ENCODE data around the gene LPP.

LPP gene

GRCh38 chr3:188179006-188179966 is 25.3 kb downstream of the LPP start:
- H3K9me3 ChIP-seq (ENCODE audit: insufficient read depth, low read length, severe bottlenecking) = no peaks in the 10 kb centered on the region
- peaks cover 5% of the 10 kb centered on the region for H3K36me3 ChIP-seq (ENCODE audit: insufficient read depth, low read length)
- H2AFZ ChIP-seq (ENCODE audit: low read depth, low read length) = no peak overlapping the region
- H3K27ac ChIP-seq (ENCODE audit: low read length) = peak overlapping the region; percentile 30; the same call in 1 of the 2 replicates
- no peak overlapping the region for H3K4me2 ChIP-seq (ENCODE audit: insufficient read depth, low read length)
- no peak overlapping the region for H3K9ac ChIP-seq (ENCODE audit: low read depth, low read length)
- H3K27me3 ChIP-seq (ENCODE audit: insufficient read depth, low read length, poor library complexity) = no peaks in the 10 kb centered on the region
- peaks cover 79% of the 10 kb centered on the region for H3K79me2 ChIP-seq (ENCODE audit: insufficient read depth, low read length)
- no peak for ATAC-seq (ENCODE audit: insufficient read depth, low read depth)
- H3K4me3 ChIP-seq (ENCODE audit: low read depth in 1 of 2, low read length in 2 of 2) = no peak overlapping the region
- no peaks in the 10 kb centered on the region for H4K20me1 ChIP-seq (ENCODE audit: insufficient read depth, low read length)
- DNase-seq = no peak
- peaks cover 19% of the 10 kb centered on the region for H3K4me1 ChIP-seq (ENCODE audit: insufficient read depth, low read length)
- TF ChIP-seq EZH2 (IDR thresholded peaks at IDR 0.05; ENCODE audit: borderline replicate concordance, low read depth, low read length, severe bottlenecking) = no peak
- TF ChIP-seq, protein P1, sequence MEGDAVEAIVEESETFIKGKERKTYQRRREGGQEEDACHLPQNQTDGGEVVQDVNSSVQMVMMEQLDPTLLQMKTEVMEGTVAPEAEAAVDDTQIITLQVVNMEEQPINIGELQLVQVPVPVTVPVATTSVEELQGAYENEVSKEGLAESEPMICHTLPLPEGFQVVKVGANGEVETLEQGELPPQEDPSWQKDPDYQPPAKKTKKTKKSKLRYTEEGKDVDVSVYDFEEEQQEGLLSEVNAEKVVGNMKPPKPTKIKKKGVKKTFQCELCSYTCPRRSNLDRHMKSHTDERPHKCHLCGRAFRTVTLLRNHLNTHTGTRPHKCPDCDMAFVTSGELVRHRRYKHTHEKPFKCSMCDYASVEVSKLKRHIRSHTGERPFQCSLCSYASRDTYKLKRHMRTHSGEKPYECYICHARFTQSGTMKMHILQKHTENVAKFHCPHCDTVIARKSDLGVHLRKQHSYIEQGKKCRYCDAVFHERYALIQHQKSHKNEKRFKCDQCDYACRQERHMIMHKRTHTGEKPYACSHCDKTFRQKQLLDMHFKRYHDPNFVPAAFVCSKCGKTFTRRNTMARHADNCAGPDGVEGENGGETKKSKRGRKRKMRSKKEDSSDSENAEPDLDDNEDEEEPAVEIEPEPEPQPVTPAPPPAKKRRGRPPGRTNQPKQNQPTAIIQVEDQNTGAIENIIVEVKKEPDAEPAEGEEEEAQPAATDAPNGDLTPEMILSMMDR (IDR thresholded peaks at IDR 0.05; ENCODE audit: borderline replicate concordance, extremely low read depth, low read length, poor library complexity, severe bottlenecking) = no peak

DNA sequence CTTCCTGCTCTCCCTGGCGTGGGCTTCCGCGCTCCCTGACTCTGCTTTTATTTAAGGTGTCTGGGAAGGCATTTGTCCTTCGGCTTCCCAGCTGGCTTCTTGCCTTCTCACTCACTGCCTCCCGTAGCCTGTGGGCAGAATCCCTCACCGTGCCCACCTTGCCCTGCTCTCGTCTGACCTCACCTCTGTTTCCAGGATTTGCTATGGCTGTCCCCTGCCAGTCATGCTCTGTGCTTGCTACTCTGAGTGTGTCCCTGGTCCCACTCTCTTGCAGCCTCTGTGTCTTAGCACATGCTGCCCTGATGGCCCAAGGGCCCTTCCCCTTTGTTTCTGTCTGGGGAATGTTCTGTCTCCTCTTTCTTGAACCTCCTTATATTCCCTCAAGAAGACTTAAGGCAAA is 26.2 kb downstream of the LPP start:
- DNase-seq (no peak), ATAC-seq (ENCODE audit: insufficient read depth, low read depth) (no peak)
- no peaks in the 10 kb centered on the region for H3K27me3 ChIP-seq (ENCODE audit: insufficient read depth, low read length, poor library complexity)
- H4K20me1 ChIP-seq (ENCODE audit: insufficient read depth, low read length) = no peaks in the 10 kb centered on the region
- no peaks in the 10 kb centered on the region; the same call in none of the 2 replicates for H3K36me3 ChIP-seq (ENCODE audit: insufficient read depth, low read length)
- no peak overlapping the region for H3K4me3 ChIP-seq (ENCODE audit: low read depth in 1 of 2, low read length in 2 of 2)
- H3K4me1 ChIP-seq (ENCODE audit: insufficient read depth, low read length) = peaks cover 17% of the 10 kb centered on the region
- H3K9me3 ChIP-seq (ENCODE audit: insufficient read depth, low read length, severe bottlenecking) = no peaks in the 10 kb centered on the region
- no peak overlapping the region for H2AFZ ChIP-seq (ENCODE audit: low read depth, low read length)
- TF ChIP-seq, protein P1 (IDR thresholded peaks at IDR 0.05; ENCODE audit: borderline replicate concordance, extremely low read depth, low read length, poor library complexity, severe bottlenecking) = no peak
- TF ChIP-seq EZH2 (IDR thresholded peaks at IDR 0.05; ENCODE audit: borderline replicate concordance, low read depth, low read length, severe bottlenecking) = no peak
- H3K4me2 ChIP-seq (ENCODE audit: insufficient read depth, low read length) = no peak overlapping the region
- H3K27ac ChIP-seq (ENCODE audit: low read length) = no peak overlapping the region
- H3K9ac ChIP-seq (ENCODE audit: low read depth, low read length) = no peak overlapping the region
- peaks cover 79% of the 10 kb centered on the region for H3K79me2 ChIP-seq (ENCODE audit: insufficient read depth, low read length)

GRCh38 chr3:188183452-188183851 is 29.5 kb downstream of the LPP start:
- H3K79me2 ChIP-seq (ENCODE audit: insufficient read depth, low read length) = peaks cover 82% of the 10 kb centered on the region
- no peak overlapping the region for H2AFZ ChIP-seq (ENCODE audit: low read depth, low read length)
- H3K4me3 ChIP-seq (ENCODE audit: low read depth in 1 of 2, low read length in 2 of 2) = no peak overlapping the region
- no peaks in the 10 kb centered on the region; the same call in none of the 2 replicates for H3K36me3 ChIP-seq (ENCODE audit: insufficient read depth, low read length)
- TF ChIP-seq, protein P1 (IDR thresholded peaks at IDR 0.05; ENCODE audit: borderline replicate concordance, extremely low read depth, low read length, poor library complexity, severe bottlenecking) = no peak
- no peak for TF ChIP-seq EZH2 (IDR thresholded peaks at IDR 0.05; ENCODE audit: borderline replicate concordance, low read depth, low read length, severe bottlenecking)
- H3K27ac ChIP-seq (ENCODE audit: low read length) = peak overlapping the region; percentile 52; the same call in 1 of the 2 replicates
- H3K9ac ChIP-seq (ENCODE audit: low read depth, low read length) = no peak overlapping the region
- no peaks in the 10 kb centered on the region for H4K20me1 ChIP-seq (ENCODE audit: insufficient read depth, low read length)
- H3K4me1 ChIP-seq (ENCODE audit: insufficient read depth, low read length) = peaks cover 41% of the 10 kb centered on the region
- no peaks in the 10 kb centered on the region for H3K27me3 ChIP-seq (ENCODE audit: insufficient read depth, low read length, poor library complexity)
- H3K4me2 ChIP-seq (ENCODE audit: insufficient read depth, low read length) = no peak overlapping the region
- DNase-seq = no peak
- no peaks in the 10 kb centered on the region for H3K9me3 ChIP-seq (ENCODE audit: insufficient read depth, low read length, severe bottlenecking)
- no peak for ATAC-seq (ENCODE audit: insufficient read depth, low read depth)

Data from DND-41 (cell line).